ENCODE measurements around the gene DTX3L.
A peak's percentile ranks its signal among the peaks of the same experiment; 100 is the strongest.
"Not testable (repeated sequence)": the region's sequence is repeated elsewhere in the genome, so short reads cannot be mapped to it uniquely, and the experiment has no call there.

Gene DTX3L

GRCh38 chr3:122562923-122563716 is 1.0 kb upstream of the DTX3L start:
- no peak for DNase-seq

GRCh38 chr3:122563717-122564025 is 467 bp upstream of the DTX3L start:
- DNase-seq, result no peak

- DNase-seq, result not testable (repeated sequence)
Observed at GRCh38 chr3:122568131-122568530, 4.0 kb downstream of the DTX3L start.

GRCh38 chr3:122568755-122569154 is 4.6 kb downstream of the DTX3L start:
- DNase-seq, result no peak

- DNase-seq, result no peak
Observed at GRCh38 chr3:122572940-122573412, 8.8 kb downstream of the DTX3L start.

- peak; percentile 24 for DNase-seq
Observed at GRCh38 chr3:122576174-122576940, 12.2 kb downstream of the DTX3L start.

- DNase-seq, result peak; percentile 47
Observed at GRCh38 chr3:122577409-122578031, 13.4 kb downstream of the DTX3L start, which contains the start of gene PARP15. PARP15 (plus strand) TSS chr3:122577650; CDS start chr3:122577668, 18 bp downstream.

- DNase-seq, result no peak
Observed at GRCh38 chr3:122578069-122578740, 14.1 kb downstream of the DTX3L start.

- DNase-seq, result no peak
Observed at GRCh38 chr3:122580470-122580869, 16.3 kb downstream of the DTX3L start.

GRCh38 chr3:122581622-122582021 is 17.5 kb downstream of the DTX3L start:
- DNase-seq, result no peak

GRCh38 chr3:122582390-122582789 is 18.3 kb downstream of the DTX3L start:
- DNase-seq, result no peak

- no peak for DNase-seq
Observed at GRCh38 chr3:122586098-122586497, 22.0 kb downstream of the DTX3L start.

- DNase-seq, result no peak
Observed at GRCh38 chr3:122586773-122587485, 22.8 kb downstream of the DTX3L start.

GRCh38 chr3:122587572-122587971 is 23.4 kb downstream of the DTX3L start:
- DNase-seq, result no peak

- no peak for DNase-seq
Observed at GRCh38 chr3:122589297-122589696, 25.2 kb downstream of the DTX3L start.

GRCh38 chr3:122590610-122591009 is 26.5 kb downstream of the DTX3L start:
- DNase-seq, result no peak

- DNase-seq, result no peak
Observed at GRCh38 chr3:122594025-122594424, 29.9 kb downstream of the DTX3L start.

GRCh38 chr3:122598151-122598550 is 34.0 kb downstream of the DTX3L start:
- DNase-seq, result no peak

GRCh38 chr3:122598556-122598955 is 34.4 kb downstream of the DTX3L start:
- DNase-seq, result no peak

GRCh38 chr3:122602011-122602710 is 38.0 kb downstream of the DTX3L start:
- DNase-seq, result no peak

- DNase-seq, result no peak
Observed at GRCh38 chr3:122603056-122603455, 38.9 kb downstream of the DTX3L start.

GRCh38 chr3:122606330-122606729 is 42.2 kb downstream of the DTX3L start:
- no peak for DNase-seq

Measured in eye (tissue), 1 donor.